ENCODE measurements around the gene FNTB. TPM values are rescaled to one million over a fixed set of nuclear protein-coding genes. Genes with fewer than 3 reads are reported as not detected.
"Not testable (repeated sequence)": the region's sequence is repeated elsewhere in the genome, so short reads cannot be mapped to it uniquely, and the experiment has no call there.

The FNTB gene
- polyA plus RNA-seq, 1 donor, result 22.2 TPM

GRCh38 chr14:65084554-65085505, 98.1 kb downstream of the FNTB start:
- no peak for DNase-seq (ENCODE audit: low read depth)

GRCh38 chr14:65086686-65087085, 100.0 kb downstream of the FNTB start:
- not testable (repeated sequence) for DNase-seq (ENCODE audit: low read depth)

- DNase-seq (ENCODE audit: low read depth), result not testable (repeated sequence)
Observed at GRCh38 chr14:65087835-65088234, 101.1 kb downstream of the FNTB start.

GRCh38 chr14:65092349-65092748, 105.7 kb downstream of the FNTB start:
- DNase-seq (ENCODE audit: low read depth), result no peak

GRCh38 chr14:65095633-65096205, 109.0 kb downstream of the FNTB start:
- DNase-seq (ENCODE audit: low read depth), result peak; percentile 73

GRCh38 chr14:65096323-65097089, 109.8 kb downstream of the FNTB start:
- no peak for DNase-seq (ENCODE audit: low read depth)

- DNase-seq (ENCODE audit: low read depth), result no peak
Observed at GRCh38 chr14:65098586-65098985, 111.9 kb downstream of the FNTB start.

GRCh38 chr14:65100922-65101541, 114.3 kb downstream of the FNTB start:
- no peak for DNase-seq (ENCODE audit: low read depth)

- DNase-seq (ENCODE audit: low read depth), result no peak
Observed at GRCh38 chr14:65101631-65102440, 115.1 kb downstream of the FNTB start.

GRCh38 chr14:65102441-65103149, 115.9 kb downstream of the FNTB start, which contains the start of gene MAX:
Gene MAX, minus strand, starts transcription at chr14:65102517. Its CDS starts 178 bp downstream, at chr14:65102339.
- peak; percentile 94 for DNase-seq (ENCODE audit: low read depth)

GRCh38 chr14:65103150-65103760, 116.6 kb downstream of the FNTB start:
- no peak for DNase-seq (ENCODE audit: low read depth)

- no peak for DNase-seq (ENCODE audit: low read depth)
Observed at GRCh38 chr14:65104791-65105190, 118.1 kb downstream of the FNTB start.

- DNase-seq (ENCODE audit: low read depth), result no peak
Observed at GRCh38 chr14:65106316-65106715, 119.6 kb downstream of the FNTB start.

GRCh38 chr14:65106736-65107135, 120.0 kb downstream of the FNTB start:
- no peak for DNase-seq (ENCODE audit: low read depth)

GRCh38 chr14:65107200-65107599, 120.5 kb downstream of the FNTB start:
- no peak for DNase-seq (ENCODE audit: low read depth)

GRCh38 chr14:65109357-65109756, 122.7 kb downstream of the FNTB start:
- DNase-seq (ENCODE audit: low read depth), result no peak

GRCh38 chr14:65110525-65110924, 123.8 kb downstream of the FNTB start:
- DNase-seq (ENCODE audit: low read depth), result no peak

All from forelimb muscle (tissue), 1 donor.